ENCODE data around the gene FGFR2. TPM values are rescaled to one million over a fixed set of nuclear protein-coding genes. Genes with fewer than 3 reads are reported as not detected.
A peak's percentile ranks its signal among the peaks of the same experiment; 100 is the strongest.

Gene FGFR2
- total RNA-seq, 1 donor from 2014 or later, result 4.4 TPM

GRCh38 chr10:121627876-121628581, 29.8 kb upstream of the FGFR2 start:
- Histone ChIP-seq H3K36me3 (no peaks in the 10 kb centered on the region), H3K27ac (no peak overlapping the region), H3K9me3 (no peaks in the 10 kb centered on the region), H3K4me1 (no peaks in the 10 kb centered on the region), H3K4me3 (peak overlapping the region in 1 of 2 donors; percentile 39), H3K27me3 (no peaks in the 10 kb centered on the region)
- intact Hi-C loops (cut with DNase I), result no loop called here
- TF ChIP-seq, protein P1, sequence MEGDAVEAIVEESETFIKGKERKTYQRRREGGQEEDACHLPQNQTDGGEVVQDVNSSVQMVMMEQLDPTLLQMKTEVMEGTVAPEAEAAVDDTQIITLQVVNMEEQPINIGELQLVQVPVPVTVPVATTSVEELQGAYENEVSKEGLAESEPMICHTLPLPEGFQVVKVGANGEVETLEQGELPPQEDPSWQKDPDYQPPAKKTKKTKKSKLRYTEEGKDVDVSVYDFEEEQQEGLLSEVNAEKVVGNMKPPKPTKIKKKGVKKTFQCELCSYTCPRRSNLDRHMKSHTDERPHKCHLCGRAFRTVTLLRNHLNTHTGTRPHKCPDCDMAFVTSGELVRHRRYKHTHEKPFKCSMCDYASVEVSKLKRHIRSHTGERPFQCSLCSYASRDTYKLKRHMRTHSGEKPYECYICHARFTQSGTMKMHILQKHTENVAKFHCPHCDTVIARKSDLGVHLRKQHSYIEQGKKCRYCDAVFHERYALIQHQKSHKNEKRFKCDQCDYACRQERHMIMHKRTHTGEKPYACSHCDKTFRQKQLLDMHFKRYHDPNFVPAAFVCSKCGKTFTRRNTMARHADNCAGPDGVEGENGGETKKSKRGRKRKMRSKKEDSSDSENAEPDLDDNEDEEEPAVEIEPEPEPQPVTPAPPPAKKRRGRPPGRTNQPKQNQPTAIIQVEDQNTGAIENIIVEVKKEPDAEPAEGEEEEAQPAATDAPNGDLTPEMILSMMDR (IDR thresholded peaks at IDR 0.05), result no peak
- no peak for DNase-seq (ENCODE audit: low spot score in 2 of 2)

- no peaks in the 10 kb centered on the region for H3K4me1 ChIP-seq
- DNase-seq (ENCODE audit: low spot score in 2 of 2), result no peak
- H3K36me3 ChIP-seq, result no peaks in the 10 kb centered on the region
- no peaks in the 10 kb centered on the region for H3K9me3 ChIP-seq
- H3K27ac ChIP-seq, result no peak overlapping the region
- intact Hi-C loops (cut with DNase I), result no loop called here
- no peaks in the 10 kb centered on the region for H3K27me3 ChIP-seq
- no peak overlapping the region for H3K4me3 ChIP-seq
- TF ChIP-seq, protein P1 (IDR thresholded peaks at IDR 0.05), result no peak
These were observed 26.7 kb upstream of the FGFR2 start for GRCh38 chr10:121624836-121625486.

DNA sequence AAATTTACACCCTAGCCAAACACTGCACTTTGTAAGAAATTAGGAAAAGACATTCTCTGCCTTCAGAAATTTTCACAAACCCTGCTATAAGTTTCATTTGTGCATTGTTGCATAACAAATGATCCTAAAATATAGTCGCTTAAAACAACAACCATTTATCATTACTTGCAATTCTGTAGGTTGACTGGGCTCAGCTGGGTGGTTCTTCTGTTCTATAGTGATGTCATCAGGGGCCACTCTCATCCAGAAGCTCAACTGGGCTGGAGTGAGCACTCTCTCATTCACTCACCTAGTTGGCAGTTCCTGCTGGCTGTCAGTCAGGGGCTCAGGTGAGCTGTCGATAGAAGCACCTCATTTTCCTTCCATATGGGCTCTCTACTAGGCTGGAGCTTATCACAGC, 20.7 kb upstream of the FGFR2 start:
- Histone ChIP-seq H3K4me3 (no peak overlapping the region), H3K27ac (no peak overlapping the region), H3K9me3 (no peaks in the 10 kb centered on the region), H3K4me1 (no peaks in the 10 kb centered on the region), H3K36me3 (no peaks in the 10 kb centered on the region), H3K27me3 (no peaks in the 10 kb centered on the region)
- DNase-seq (ENCODE audit: low spot score in 2 of 2), result no peak
- TF ChIP-seq, protein P1 (IDR thresholded peaks at IDR 0.05), result no peak
- intact Hi-C loops (cut with DNase I), result no loop called here

GRCh38 chr10:121617176-121617575, 18.9 kb upstream of the FGFR2 start:
- H3K36me3 ChIP-seq, result no peaks in the 10 kb centered on the region
- TF ChIP-seq, protein P1 (IDR thresholded peaks at IDR 0.05), result no peak
- no peak for DNase-seq (ENCODE audit: low spot score in 2 of 2)
- H3K4me1 ChIP-seq, result no peaks in the 10 kb centered on the region
- no peaks in the 10 kb centered on the region for H3K9me3 ChIP-seq
- intact Hi-C loops (cut with DNase I), result no loop called here
- H3K27ac ChIP-seq, result no peak overlapping the region
- no peak overlapping the region for H3K4me3 ChIP-seq
- H3K27me3 ChIP-seq, result no peaks in the 10 kb centered on the region

DNA sequence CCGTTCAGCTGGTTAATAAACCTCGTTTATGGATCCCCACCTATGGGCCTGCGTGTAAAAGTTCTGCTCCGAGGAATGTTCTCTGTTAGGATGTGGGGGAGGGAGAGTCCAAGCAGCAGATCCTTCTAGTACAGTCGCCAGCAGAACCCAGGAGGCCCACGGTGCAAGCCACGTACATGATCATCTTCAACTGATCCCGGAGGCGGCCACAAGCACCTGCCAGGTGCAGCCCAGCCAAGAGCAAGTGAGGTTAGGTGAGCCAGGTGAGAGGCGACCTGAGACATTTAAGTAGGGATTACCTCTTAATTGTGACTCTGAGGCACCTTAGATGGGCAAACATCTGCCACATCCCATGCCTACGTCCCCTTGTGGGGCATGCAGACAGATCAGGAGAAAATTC, 18.0 kb upstream of the FGFR2 start:
- intact Hi-C loops (cut with DNase I), result no loop called here
- Histone ChIP-seq H3K27me3 (no peaks in the 10 kb centered on the region), H3K27ac (no peak overlapping the region), H3K9me3 (no peaks in the 10 kb centered on the region), H3K4me1 (no peaks in the 10 kb centered on the region), H3K36me3 (no peaks in the 10 kb centered on the region), H3K4me3 (no peak overlapping the region)
- no peak for DNase-seq (ENCODE audit: low spot score in 2 of 2)
- TF ChIP-seq, protein P1 (IDR thresholded peaks at IDR 0.05), result no peak

All from ascending aorta (tissue), 2 donors.